GM13976 (cell line): ENCODE measurements around the gene AGPAT2.
"Not testable (repeated sequence)": the region's sequence is repeated elsewhere in the genome, so short reads cannot be mapped to it uniquely, and the experiment has no call there.

Experiments used
- DNase-seq: peaks from one replicate; pipeline ENCODE4 v3.0.0; 2012; ENCODE audit warnings: low spot score
- CTCF ChIP-seq: IDR thresholded peaks from 2 replicates; pipeline ENCODE4 v1.5.1; 2012; ENCODE audit warnings: borderline replicate concordance, mild to moderate bottlenecking; ENCODE audit not compliant: insufficient read depth; ENCODE audit errors: extremely low read depth, missing control alignments, control extremely low read depth
- in situ Hi-C: fragments of 300-500 bp; cut with MboI; formaldehyde crosslinking; loops from one replicate; pipeline ENCODE4 v1.12.0; 2022; ENCODE audit warnings: low sequenced_read_pairs, mixed read lengths, inconsistent platforms; ENCODE audit not compliant: unreplicated experiment

The AGPAT2 gene

DNA sequence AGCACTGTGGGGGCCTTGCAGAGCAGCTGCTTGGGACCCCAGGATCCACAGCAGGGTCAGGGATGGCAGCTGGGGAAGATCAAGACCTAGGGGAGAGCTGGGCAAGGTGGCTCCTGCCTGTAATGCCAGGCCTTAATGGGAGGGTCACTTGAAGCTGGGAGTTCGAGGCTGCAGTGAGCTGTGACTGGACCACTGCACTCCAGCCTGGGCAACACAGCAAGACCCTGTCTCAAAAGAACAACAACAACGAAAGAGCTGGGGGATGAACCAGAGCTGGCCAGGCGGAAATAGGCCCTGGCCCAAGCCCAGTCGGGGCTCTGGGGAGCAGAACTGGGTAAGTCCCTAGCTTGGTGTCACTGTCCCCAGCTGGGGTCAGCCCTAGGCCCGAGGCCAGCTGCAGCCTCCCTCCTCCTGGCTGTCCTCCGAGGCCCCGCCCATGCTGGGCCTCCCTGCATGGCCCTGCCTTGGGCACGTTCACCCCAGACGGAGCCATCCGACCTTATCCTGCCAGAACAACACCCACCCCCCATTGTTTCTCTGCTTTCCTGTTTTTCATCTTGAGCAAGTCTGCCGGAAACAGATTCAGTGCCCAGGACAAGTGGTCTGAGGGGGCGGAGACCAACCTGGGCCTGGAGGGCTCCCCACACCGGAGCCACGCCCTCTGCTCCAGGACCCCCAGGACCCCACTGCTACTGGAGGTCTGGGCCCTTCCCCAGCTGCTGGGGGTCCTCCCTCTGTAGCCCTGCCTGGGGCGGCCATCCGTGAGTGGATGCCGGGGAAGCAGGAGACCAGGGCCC is 27.0 kb upstream of the AGPAT2 start:
- in situ Hi-C loops = no loop called here

DNA sequence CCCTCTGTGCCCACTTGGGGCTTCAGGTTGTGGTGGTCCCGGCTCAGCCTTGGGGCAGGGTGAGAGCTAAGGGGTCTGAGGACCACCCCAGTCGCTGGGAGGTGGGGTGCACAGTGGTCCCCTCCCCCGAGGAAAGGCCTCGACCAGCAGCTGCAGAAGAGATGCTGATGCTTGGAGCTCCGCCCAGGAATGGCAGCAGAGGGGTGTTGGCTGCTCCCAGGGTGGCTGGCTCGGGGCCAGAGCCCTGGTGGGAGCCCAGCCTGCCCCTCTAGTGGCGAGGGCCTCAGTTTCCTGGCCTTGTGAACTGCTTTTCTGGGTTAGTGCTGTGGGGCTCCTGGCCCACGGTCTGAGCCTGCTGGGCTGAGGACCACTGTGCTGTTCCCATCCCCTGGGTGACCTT is 26.3 kb upstream of the AGPAT2 start:
- in situ Hi-C loops = no loop called here
- TF ChIP-seq CTCF = no peak
- DNase-seq = no peak

More for the DNA sequence above, 27.0 kb upstream of the AGPAT2 start:
- TF ChIP-seq CTCF = no peak
- no peak for DNase-seq

DNA sequence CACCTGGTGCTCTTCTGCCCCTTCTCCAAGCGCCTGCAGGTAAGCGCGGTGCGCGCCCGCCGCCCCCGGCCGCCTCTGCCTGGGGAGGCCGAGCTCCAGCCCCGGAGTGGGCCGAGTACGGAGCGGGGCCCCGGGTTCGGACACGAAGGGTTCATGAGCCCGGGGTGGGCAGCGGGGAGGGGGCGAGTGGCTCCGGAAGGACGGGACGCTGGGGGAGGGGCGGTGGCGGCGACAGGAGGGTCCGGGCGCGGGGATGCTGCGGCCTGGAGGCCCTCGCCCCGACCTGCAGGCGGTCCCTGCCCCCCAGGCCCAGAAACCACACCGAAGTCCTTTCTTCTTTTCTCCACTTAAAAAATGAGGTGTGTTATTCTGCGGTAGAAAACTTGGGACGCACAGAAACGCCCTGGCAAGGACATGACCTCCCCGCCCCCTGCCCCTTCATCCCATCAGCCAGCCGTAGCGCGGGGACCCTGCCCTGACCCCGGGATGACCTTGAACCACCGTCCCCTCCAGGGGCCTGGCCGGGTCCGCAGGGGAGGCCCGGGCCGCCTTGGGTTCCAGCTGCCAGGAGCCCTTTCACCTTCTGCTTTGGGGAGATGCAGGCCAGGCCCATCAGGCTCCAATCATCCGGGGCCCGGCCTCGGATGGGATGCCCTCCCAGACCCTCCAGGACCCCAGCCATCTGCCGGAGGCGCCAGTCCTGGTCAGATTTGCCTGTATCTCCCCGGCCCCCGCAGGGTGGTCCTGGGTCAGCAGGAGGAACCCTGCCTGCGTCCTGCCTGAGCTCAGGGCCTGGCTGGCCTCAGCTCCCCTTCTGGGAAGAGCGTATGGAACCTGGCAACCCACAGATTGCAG is 25.7 kb upstream of the AGPAT2 start:
- in situ Hi-C loops = no loop called here
- no peak for TF ChIP-seq CTCF

GRCh38 chr9:136711751-136712689 is 24.8 kb upstream of the AGPAT2 start, which contains the start of gene DIPK1B:
Gene DIPK1B (plus strand): TSS chr9:136712572. CDS start chr9:136712666, 94 bp downstream.
- in situ Hi-C loops = no loop called here
- peak; percentile 74 for DNase-seq
- TF ChIP-seq CTCF = no peak

More for the DNA sequence above, 25.7 kb upstream of the AGPAT2 start:
- DNase-seq = no peak

DNA sequence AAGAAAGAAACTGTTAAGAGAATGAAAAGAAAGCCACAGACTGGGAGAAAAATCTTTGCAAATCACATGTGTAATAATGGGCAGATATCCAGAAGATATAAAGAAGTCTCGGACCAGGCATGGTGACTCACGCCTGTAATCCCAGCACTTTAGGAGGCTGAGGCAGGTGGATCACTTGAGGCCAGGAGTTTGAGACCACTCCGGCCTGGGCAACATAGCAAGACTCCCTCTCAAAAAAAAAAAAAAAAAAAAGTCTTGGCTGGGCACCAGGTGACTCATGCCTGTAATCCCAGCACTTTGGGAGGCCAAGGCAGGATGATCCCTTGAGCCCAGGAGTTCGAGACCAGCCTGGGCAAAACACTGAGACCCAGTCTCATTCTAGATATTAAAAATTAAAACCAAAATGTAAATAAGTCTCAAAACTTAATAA is 24.0 kb upstream of the AGPAT2 start:
- in situ Hi-C loops, DNase-seq: not testable (repeated sequence)

GRCh38 chr9:136710543-136710942 is 23.3 kb upstream of the AGPAT2 start:
- DNase-seq = no peak
- no peak for TF ChIP-seq CTCF
- in situ Hi-C loops = no loop called here
